Left ventricle myocardium inferior (tissue), 1 donor: ENCODE results near the gene POLA2. TPM values are rescaled to one million over a fixed set of nuclear protein-coding genes. Genes with fewer than 3 reads are reported as not detected.
A peak's percentile ranks its signal among the peaks of the same experiment; 100 is the strongest.
"Not testable (repeated sequence)": the region's sequence is repeated elsewhere in the genome, so short reads cannot be mapped to it uniquely, and the experiment has no call there.

Experiments used
- DNase-seq: peaks from one replicate; pipeline ENCODE4 v3.0.0-alpha.2; 2020
- H3K27ac ChIP-seq: fragments of 200-600 bp; replicated peaks from 2 replicates; pipeline ENCODE4 v1.8.0; 2021
- H3K27me3 ChIP-seq: fragments of 200-600 bp; 2 replicates; pipeline ENCODE4 v1.8.0; 2021; ENCODE audit warnings: low read depth
- H3K36me3 ChIP-seq: fragments of 200-600 bp; 2 replicates; pipeline ENCODE4 v1.8.0; 2021
- H3K4me1 ChIP-seq: fragments of 200-600 bp; 2 replicates; pipeline ENCODE4 v1.8.0; 2021
- H3K4me3 ChIP-seq: fragments of 200-600 bp; 2 replicates; pipeline ENCODE4 v1.8.0; 2021; ENCODE audit warnings: mild to moderate bottlenecking, moderate library complexity
- H3K9me3 ChIP-seq: fragments of 200-600 bp; replicated peaks from 2 replicates; pipeline ENCODE4 v1.8.0; 2021
- CTCF ChIP-seq: fragments of 200-600 bp; IDR thresholded peaks from 2 replicates; pipeline ENCODE4 v1.8.0; 2021; ENCODE audit warnings: antibody characterized with exemption, mild to moderate bottlenecking, borderline replicate concordance
- intact Hi-C: fragments of 100-400 bp; cut with micrococcal nuclease; formaldehyde crosslinking; loops from one replicate; pipeline ENCODE4 v1.11.0; 2022
- total RNA-seq: library from RNA; stranded (reverse); fragmentation: NEBNext Ultra II Directional; extraction: Animal tissue kit (Norgen Biotek cat#: 25700); gene quantifications from one replicate; pipeline ENCODE4 v1.2.1, GENCODE V29; 2021
- donor health status: DM: no; HTN: yes; CAD: no; lungs with severe emphysema.

POLA2 gene
- total RNA-seq, 1 donor from 2014 or later = 3.8 TPM

GRCh38 chr11:65260302-65260701, 1.5 kb upstream of the POLA2 start:
- Histone ChIP-seq H3K36me3 (no peaks in the 10 kb centered on the region), H3K27me3 (no peaks in the 10 kb centered on the region), H3K4me3 (no peak overlapping the region), H3K9me3 (no peaks in the 10 kb centered on the region), H3K4me1 (peaks cover 25% of the 10 kb centered on the region), H3K27ac (no peak overlapping the region)
- intact Hi-C loops = no loop called here
- DNase-seq = no peak
- no peak for TF ChIP-seq CTCF

GRCh38 chr11:65260756-65261590, 789 bp upstream of the POLA2 start:
- no peak for TF ChIP-seq CTCF
- H3K36me3 ChIP-seq = no peaks in the 10 kb centered on the region
- peak overlapping the region; percentile 95 for H3K27ac ChIP-seq
- peak overlapping the region; percentile 86 for H3K4me3 ChIP-seq
- no peaks in the 10 kb centered on the region for H3K9me3 ChIP-seq
- DNase-seq = no peak
- no peaks in the 10 kb centered on the region for H3K27me3 ChIP-seq
- intact Hi-C loops = no loop called here
- peaks cover 25% of the 10 kb centered on the region for H3K4me1 ChIP-seq

GRCh38 chr11:65262381-65262680, 569 bp downstream of the POLA2 start:
- Histone ChIP-seq H3K4me1 (peaks cover 25% of the 10 kb centered on the region), H3K36me3 (peaks cover 11% of the 10 kb centered on the region), H3K4me3 (peak overlapping the region; percentile 86), H3K27me3 (no peaks in the 10 kb centered on the region), H3K9me3 (no peaks in the 10 kb centered on the region), H3K27ac (peak overlapping the region; percentile 95)
- no peak for DNase-seq
- no peak for TF ChIP-seq CTCF
- intact Hi-C loops = no loop called here

GRCh38 chr11:65262776-65263175, 1.0 kb downstream of the POLA2 start:
- Histone ChIP-seq H3K4me3 (peak overlapping the region; percentile 86), H3K9me3 (no peaks in the 10 kb centered on the region), H3K27me3 (no peaks in the 10 kb centered on the region), H3K27ac (peak overlapping the region; percentile 95), H3K36me3 (peaks cover 16% of the 10 kb centered on the region), H3K4me1 (peaks cover 25% of the 10 kb centered on the region)
- intact Hi-C loops = no loop called here
- no peak for TF ChIP-seq CTCF
- DNase-seq = no peak

GRCh38 chr11:65264747-65265146, 3.0 kb downstream of the POLA2 start:
- intact Hi-C loops, H3K9me3 ChIP-seq, H3K27me3 ChIP-seq, H3K27ac ChIP-seq, DNase-seq, H3K4me3 ChIP-seq: not testable (repeated sequence)
- Histone ChIP-seq H3K36me3 (peaks cover 34% of the 10 kb centered on the region), H3K4me1 (peaks cover 25% of the 10 kb centered on the region)

GRCh38 chr11:65266210-65266609, 4.4 kb downstream of the POLA2 start:
- Histone ChIP-seq H3K27ac (no peak overlapping the region), H3K4me1 (peaks cover 21% of the 10 kb centered on the region), H3K9me3 (no peaks in the 10 kb centered on the region), H3K27me3 (no peaks in the 10 kb centered on the region), H3K4me3 (no peak overlapping the region), H3K36me3 (peaks cover 46% of the 10 kb centered on the region)
- intact Hi-C loops = no loop called here
- DNase-seq = no peak
- no peak for TF ChIP-seq CTCF
